WTC11 (cell line): ENCODE results near the gene CCDC51.
A peak's percentile ranks its signal among the peaks of the same experiment; 100 is the strongest.
"Not testable (repeated sequence)": the region's sequence is repeated elsewhere in the genome, so short reads cannot be mapped to it uniquely, and the experiment has no call there.

Source experiments
- GRHL2 ChIP-seq: fragments of 250-450 bp; sonication (Bioruptor Pico); IDR thresholded peaks from 2 replicates; pipeline ENCODE4 v1.8.0; 2022; ENCODE audit warnings: mild to moderate bottlenecking, moderate library complexity; ENCODE audit not compliant: insufficient replicate concordance, severe bottlenecking
- HMGA2 ChIP-seq: fragments of 250-450 bp; sonication (Bioruptor Pico); IDR thresholded peaks from 2 replicates; pipeline ENCODE4 v1.4.0; 2021; ENCODE audit warnings: mild to moderate bottlenecking, moderate library complexity
- SP1 ChIP-seq: sonication (generic); formaldehyde crosslinking; conservative IDR thresholded peaks from 2 replicates; pipeline ENCODE4 v1.8.1; 2022; ENCODE audit warnings: missing genetic modification reagents
- TCF7 ChIP-seq: sonication (generic); formaldehyde crosslinking; IDR thresholded peaks from 2 replicates; pipeline ENCODE4 v1.8.0; 2022; ENCODE audit warnings: mild to moderate bottlenecking, low read depth, missing genetic modification reagents, moderate library complexity
- TF ChIP-seq, protein P1 (sequence below): sonication (generic); formaldehyde crosslinking; conservative IDR thresholded peaks from 2 replicates; pipeline ENCODE4 v1.8.1; 2022; ENCODE audit warnings: mild to moderate bottlenecking, missing genetic modification reagents
- TF ChIP-seq, protein P2 (sequence below): fragments of 250-450 bp; sonication (Bioruptor Pico); IDR thresholded peaks from 2 replicates; pipeline ENCODE4 v2.1.2; 2022; ENCODE audit warnings: mild to moderate bottlenecking, moderate library complexity

GRCh38 chr3:48474031-48474430 lies 34.1 kb upstream of the CCDC51 start:
- TF ChIP-seq, protein P1, sequence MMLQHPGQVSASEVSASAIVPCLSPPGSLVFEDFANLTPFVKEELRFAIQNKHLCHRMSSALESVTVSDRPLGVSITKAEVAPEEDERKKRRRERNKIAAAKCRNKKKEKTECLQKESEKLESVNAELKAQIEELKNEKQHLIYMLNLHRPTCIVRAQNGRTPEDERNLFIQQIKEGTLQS (CRISPR knock-in tag): not testable (repeated sequence)
- 0 out of 2 replicates have a peak, but pooled peaks have one; percentile 34 for TF ChIP-seq HMGA2 (CRISPR knock-in tag)
- TF ChIP-seq, protein P2, sequence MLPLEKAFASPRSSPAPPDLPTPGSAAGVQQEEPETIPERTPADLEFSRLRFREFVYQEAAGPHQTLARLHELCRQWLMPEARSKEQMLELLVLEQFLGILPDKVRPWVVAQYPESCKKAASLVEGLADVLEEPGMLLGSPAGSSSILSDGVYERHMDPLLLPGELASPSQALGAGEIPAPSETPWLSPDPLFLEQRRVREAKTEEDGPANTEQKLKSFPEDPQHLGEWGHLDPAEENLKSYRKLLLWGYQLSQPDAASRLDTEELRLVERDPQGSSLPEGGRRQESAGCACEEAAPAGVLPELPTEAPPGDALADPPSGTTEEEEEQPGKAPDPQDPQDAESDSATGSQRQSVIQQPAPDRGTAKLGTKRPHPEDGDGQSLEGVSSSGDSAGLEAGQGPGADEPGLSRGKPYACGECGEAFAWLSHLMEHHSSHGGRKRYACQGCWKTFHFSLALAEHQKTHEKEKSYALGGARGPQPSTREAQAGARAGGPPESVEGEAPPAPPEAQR (CRISPR knock-in tag): not testable (repeated sequence)
- not testable (repeated sequence) for TF ChIP-seq GRHL2; TCF7 (CRISPR knock-in tag); SP1 (CRISPR knock-in tag)
